Right lobe of liver (tissue), 6 donors: ENCODE data around the gene SVBP. TPM values are rescaled to one million over a fixed set of nuclear protein-coding genes. Genes with fewer than 3 reads are reported as not detected.

Source experiments
- ATAC-seq, 4 donors: fragments of 200-7000 bp; cut with Tn5 transposase; one replicate each; pipeline ENCODE4 v1.9.1; 2020; ENCODE audit warnings: mild to moderate bottlenecking in 4 of 4, moderate library complexity in 4 of 4
- DNase-seq, 3 donors: peaks; one replicate each; pipeline ENCODE4 v3.0.0-alpha.2; 2020
- H3K27ac ChIP-seq, 3 donors: fragments of 200-600 bp; one replicate each; pipeline ENCODE4 v1.8.0; 2022
- H3K27me3 ChIP-seq, 2 donors: fragments of 200-600 bp; one replicate each; pipeline ENCODE4 v1.8.0; 2022
- H3K36me3 ChIP-seq, 4 donors: fragments of 200-600 bp; sonication (generic) in 1 of 4; one replicate each; pipeline versions ENCODE4 v1.5.1 to v1.8.0; 2017 to 2022; ENCODE audit warnings: control low read depth in 1 of 4
- H3K4me1 ChIP-seq, 4 donors: fragments of 200-600 bp; sonication (generic) in 1 of 4; one replicate each; pipeline versions ENCODE4 v1.5.1 to v1.8.0; 2017 to 2022; ENCODE audit warnings: control low read depth in 1 of 4
- H3K4me3 ChIP-seq, 3 donors: fragments of 200-600 bp; one replicate each; pipeline ENCODE4 v1.8.0; 2022
- H3K9me3 ChIP-seq, 4 donors: fragments of 200-600 bp; sonication (generic) in 1 of 4; one replicate each; pipeline versions ENCODE4 v1.5.1 to v1.8.0; 2017 to 2022; ENCODE audit warnings: control low read depth in 1 of 4
- POLR2A ChIP-seq: fragments of 450-650 bp; IDR thresholded peaks from one replicate; pipeline ENCODE4 v1.6.1; 2017; ENCODE audit warnings: antibody characterized with exemption, mild to moderate bottlenecking
- WGBS: methylation state at CpG from one replicate; pipeline ENCODE4 v1.1.6; 2018; ENCODE audit warnings: low coverage, low lambda C conversion rate; ENCODE audit not compliant: insufficient coverage; ENCODE audit errors: missing lambda C conversion rate; 5-methylcytosine and 5-hydroxymethylcytosine counted together
- intact Hi-C, 2 donors: fragments of 100-400 bp; cut with DNase I; formaldehyde crosslinking; loops; one replicate each; pipeline versions ENCODE4 v1.11.2 to v1.14.1; 2022
- total RNA-seq, 6 experiments: library from RNA; depleted of rRNA in 2 of 6; stranded (reverse); fragments of >200 nt in 2 of 6; fragmentation: NEBNext Ultra II Directional in 3 of 6; extraction: Animal tissue kit (Norgen Biotek cat#: 25700) in 3 of 6; gene quantifications; one replicate each; pipeline versions ENCODE4 v1.1.0 to v1.2.4, GENCODE V29; 2016 to 2023
- TF ChIP-seq, protein P1 (sequence below), 4 donors: fragments of 200-600 bp in 3 of 4; fragments of 450-650 bp in 1 of 4; IDR thresholded peaks; one replicate each; pipeline versions ENCODE4 v1.5.1 to v1.8.0; 2016 to 2022; ENCODE audit warnings: antibody characterized with exemption in 4 of 4, mild to moderate bottlenecking in 2 of 4
- donor health status: DM: no; HTN: yes; CAD: no.
- donor health status: DM: no; HTN: no; CAD: no.
- donor health status: DM: no; HTN: no; CAD: no.
- donor health status: DM: no; HTN: yes; CAD: no.
- donor health status: DM: no; HTN: yes; CAD: no.

The SVBP gene
- total RNA-seq, 6 experiments from 2014 or later, result 6.0 to 12.8 (median 10.6) TPM

DNA sequence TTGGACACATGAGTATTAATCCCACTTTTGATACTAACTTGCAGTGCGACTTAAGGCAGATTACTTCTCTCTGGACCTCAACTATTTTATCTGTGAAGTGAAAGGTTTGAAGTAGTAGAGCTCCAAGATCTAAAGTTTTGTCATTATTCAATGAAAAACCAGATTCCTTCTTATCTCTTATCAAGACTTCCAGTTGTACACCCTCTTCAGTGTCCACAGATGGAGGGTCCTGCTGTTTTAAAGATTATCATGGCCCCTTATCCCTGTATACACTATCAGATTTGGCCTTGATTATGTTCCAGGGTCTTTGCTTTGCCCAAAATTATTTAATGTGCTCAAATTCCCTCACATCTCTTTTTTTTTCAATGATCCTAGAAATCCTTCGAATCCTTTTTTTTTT lies 49.0 kb downstream of the SVBP start:
- no peak for DNase-seq
- Histone ChIP-seq H3K36me3 (no peaks in the 10 kb centered on the region), H3K4me3 (peak overlapping the region in 2 of 3 donors; percentile 93 to 98), H3K9me3 (no peaks in the 10 kb centered on the region), H3K27ac (no peak overlapping the region), H3K27me3 (no peaks in the 10 kb centered on the region), H3K4me1 (peaks cover 2 to 29% (median 14%) of the 10 kb centered on the region in 4 donors)
- WGBS, result 92% methylated on average over 2 of the region's 2 CpGs
- intact Hi-C loops, result no loop called here
- ATAC-seq, result no peak
- TF ChIP-seq POLR2A, result no peak
- TF ChIP-seq, protein P1, sequence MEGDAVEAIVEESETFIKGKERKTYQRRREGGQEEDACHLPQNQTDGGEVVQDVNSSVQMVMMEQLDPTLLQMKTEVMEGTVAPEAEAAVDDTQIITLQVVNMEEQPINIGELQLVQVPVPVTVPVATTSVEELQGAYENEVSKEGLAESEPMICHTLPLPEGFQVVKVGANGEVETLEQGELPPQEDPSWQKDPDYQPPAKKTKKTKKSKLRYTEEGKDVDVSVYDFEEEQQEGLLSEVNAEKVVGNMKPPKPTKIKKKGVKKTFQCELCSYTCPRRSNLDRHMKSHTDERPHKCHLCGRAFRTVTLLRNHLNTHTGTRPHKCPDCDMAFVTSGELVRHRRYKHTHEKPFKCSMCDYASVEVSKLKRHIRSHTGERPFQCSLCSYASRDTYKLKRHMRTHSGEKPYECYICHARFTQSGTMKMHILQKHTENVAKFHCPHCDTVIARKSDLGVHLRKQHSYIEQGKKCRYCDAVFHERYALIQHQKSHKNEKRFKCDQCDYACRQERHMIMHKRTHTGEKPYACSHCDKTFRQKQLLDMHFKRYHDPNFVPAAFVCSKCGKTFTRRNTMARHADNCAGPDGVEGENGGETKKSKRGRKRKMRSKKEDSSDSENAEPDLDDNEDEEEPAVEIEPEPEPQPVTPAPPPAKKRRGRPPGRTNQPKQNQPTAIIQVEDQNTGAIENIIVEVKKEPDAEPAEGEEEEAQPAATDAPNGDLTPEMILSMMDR (IDR thresholded peaks at IDR 0.05), result no peak

DNA sequence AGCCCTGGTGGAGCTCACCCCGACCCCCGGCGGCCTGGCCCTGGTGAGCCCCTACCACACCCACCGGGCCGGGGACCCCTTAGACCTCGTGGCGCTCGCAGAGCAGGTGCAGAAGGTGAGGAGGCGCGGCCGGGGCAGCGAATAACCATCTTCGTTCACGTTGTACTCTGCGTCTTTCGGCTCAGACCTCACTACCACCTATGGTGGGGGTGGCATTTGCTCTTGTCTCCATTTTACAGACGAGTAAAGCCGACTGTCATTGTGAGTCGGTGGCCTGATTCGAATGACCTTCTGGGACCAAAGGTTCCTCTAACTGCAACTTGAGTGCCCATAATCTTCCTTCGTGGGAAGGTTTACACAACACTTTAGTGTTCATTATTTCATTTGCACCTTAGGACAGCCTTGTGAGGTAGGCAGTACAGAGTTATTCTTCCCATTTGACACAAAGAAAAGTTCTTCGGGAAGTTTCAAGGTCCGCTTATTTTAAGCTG lies 49.6 kb downstream of the SVBP start:
- peak; percentile 4 to 45 (median 24) for ATAC-seq
- Histone ChIP-seq H3K9me3 (no peaks in the 10 kb centered on the region), H3K27ac (peak overlapping the region; percentile 71 to 87 (median 81)), H3K4me3 (peak overlapping the region; percentile 92 to 98 (median 93)), H3K36me3 (no peaks in the 10 kb centered on the region), H3K27me3 (no peaks in the 10 kb centered on the region), H3K4me1 (peaks cover 2 to 29% (median 14%) of the 10 kb centered on the region in 4 donors)
- intact Hi-C loops, result no loop called here
- 2% methylated on average over 11 of the region's 23 CpGs for WGBS
- DNase-seq, result no peak
- no peak for TF ChIP-seq POLR2A
- TF ChIP-seq, protein P1 (IDR thresholded peaks at IDR 0.05), result peak in 1 of 4 donors; percentile 3

DNA sequence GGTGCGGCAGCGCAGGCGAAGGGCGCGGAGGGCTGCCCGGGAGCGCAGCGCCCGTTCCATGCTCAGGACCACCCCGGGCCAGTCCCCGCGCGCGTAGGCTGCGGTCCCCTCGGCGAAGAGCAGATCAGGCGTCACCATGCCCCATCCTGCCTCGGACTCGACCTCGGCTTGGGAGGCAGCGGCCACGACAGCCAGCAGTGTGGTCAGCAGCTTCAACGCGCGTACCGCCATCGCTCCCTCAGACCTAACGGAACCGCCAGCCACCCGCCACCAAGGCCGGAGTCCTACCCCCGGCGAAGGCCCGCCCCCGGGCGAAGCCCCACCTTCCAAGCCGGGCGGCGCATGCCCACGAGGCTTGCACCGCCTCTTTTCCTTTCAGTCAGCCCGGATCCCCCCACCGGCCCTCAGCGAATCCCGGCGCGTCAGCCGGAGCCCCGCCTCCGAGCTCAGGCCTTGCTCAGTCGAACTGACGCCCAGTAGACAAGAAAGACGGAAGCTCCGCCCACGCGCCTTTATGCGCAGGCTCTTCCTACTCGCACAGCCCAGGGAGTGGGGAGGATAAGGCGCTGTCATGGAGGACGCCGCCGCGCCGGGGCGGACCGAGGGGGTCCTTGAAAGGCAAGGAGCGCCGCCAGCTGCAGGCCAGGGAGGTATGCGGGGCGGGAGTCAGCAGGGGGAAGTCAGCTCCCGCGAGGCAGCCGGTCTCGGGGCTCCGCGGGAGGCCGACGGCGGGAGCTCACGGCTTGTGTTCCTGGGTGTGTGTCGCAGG lies 50.3 kb downstream of the SVBP start, which contains the start of the genes C1orf50 and P3H1:
TSS of gene C1orf50 (plus strand) at position 509 of the 769 bp plus-strand sequence. CDS start at position 572, 63 bp downstream.
TSS of gene P3H1 (minus strand) at position 288 of the 769 bp plus-strand sequence. CDS start at position 231, 57 bp downstream.
- H3K9me3 ChIP-seq, result no peaks in the 10 kb centered on the region
- H3K4me1 ChIP-seq, result peaks cover 2 to 24% (median 14%) of the 10 kb centered on the region in 4 donors
- intact Hi-C loops, result no loop called here
- peaks cover 0 to 1% (median 0%) of the 10 kb centered on the region in 4 donors for H3K36me3 ChIP-seq
- peak; percentile 94 to 98 (median 96) for ATAC-seq
- TF ChIP-seq POLR2A, result peak; percentile 96
- TF ChIP-seq, protein P1 (IDR thresholded peaks at IDR 0.05), result no peak
- peak within 1 kb of the TSS; percentile 71 to 87 (median 81) for H3K27ac ChIP-seq
- 0% methylated on average over 2 of the region's 82 CpGs for WGBS
- H3K27me3 ChIP-seq, result no peaks in the 10 kb centered on the region
- DNase-seq, result peak; percentile 100
- H3K4me3 ChIP-seq, result peak within 1 kb of the TSS; percentile 92 to 98 (median 93)

DNA sequence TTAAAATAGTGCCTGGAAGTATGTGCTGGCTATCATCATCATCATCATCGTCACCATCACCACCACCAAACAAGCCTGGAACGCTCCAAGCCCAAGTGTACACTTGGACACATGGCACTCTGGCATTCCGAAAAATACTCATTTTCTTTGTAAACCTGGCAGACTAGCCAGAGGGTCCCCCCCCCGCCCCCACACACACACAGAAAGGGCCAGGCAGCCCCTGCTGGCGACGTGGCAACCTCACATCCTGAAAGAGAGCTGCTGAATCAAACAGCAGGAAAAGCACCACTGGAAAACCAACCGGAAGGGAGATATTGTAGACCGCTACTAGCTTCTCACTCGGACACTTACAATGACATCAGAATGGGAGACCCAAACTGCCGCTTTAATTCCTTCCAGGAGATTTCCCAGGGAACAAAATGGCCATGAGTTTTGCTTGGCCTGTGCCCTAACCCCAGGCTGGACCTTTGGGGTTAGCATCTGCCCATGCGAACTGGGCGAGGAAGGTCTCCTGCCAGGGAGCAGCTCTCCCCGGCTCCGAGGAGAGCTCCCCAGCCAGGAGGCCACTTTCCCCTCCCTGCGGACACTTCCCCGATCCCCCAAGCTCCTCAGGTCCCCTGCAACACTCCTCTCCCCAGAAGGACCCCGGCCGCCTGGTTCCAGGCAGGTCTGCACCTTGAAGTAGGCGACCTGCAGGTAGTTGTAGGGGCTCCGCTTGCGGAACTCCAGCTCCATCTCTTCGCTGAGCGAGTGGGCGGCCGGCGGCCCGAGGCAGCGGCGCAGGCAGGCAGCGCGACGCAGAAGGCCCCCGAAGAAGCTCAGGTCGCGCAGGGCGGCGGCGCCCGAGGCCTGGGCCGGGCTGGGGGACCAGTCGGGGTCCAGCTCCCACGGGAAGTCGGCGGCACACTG lies 51.1 kb downstream of the SVBP start:
- DNase-seq (peak in 1 of 3 donors; percentile 72), ATAC-seq (peak; percentile 1 to 34 (median 28))
- H3K9me3 ChIP-seq, result no peaks in the 10 kb centered on the region
- H3K4me1 ChIP-seq, result peaks cover 2 to 22% (median 13%) of the 10 kb centered on the region in 4 donors
- peaks cover 0 to 8% (median 3%) of the 10 kb centered on the region in 4 donors for H3K36me3 ChIP-seq
- peak overlapping the region; percentile 92 to 98 (median 93) for H3K4me3 ChIP-seq
- peak overlapping the region; percentile 64 to 87 (median 80) for H3K27ac ChIP-seq
- WGBS, result 1% methylated on average over 9 of the region's 44 CpGs
- TF ChIP-seq POLR2A, result no peak
- TF ChIP-seq, protein P1 (IDR thresholded peaks at IDR 0.05), result peak; percentile 20 to 40 (median 32)
- H3K27me3 ChIP-seq, result no peaks in the 10 kb centered on the region
- intact Hi-C loops, result no loop called here
